OCI-LY7 (cell line): ENCODE measurements around the gene FAM110D. TPM values are rescaled to one million over a fixed set of nuclear protein-coding genes. Genes with fewer than 3 reads are reported as not detected.
A peak's percentile ranks its signal among the peaks of the same experiment; 100 is the strongest.

Source experiments
- BruUV-seq: library from RNA; stranded (reverse); fragments of 400-500 nt; replicated peaks from 2 replicates; lab custom pipeline; 2021; lab: Mats Ljungman, UMichigan
- CTCF ChIA-PET: fragments of 300-600 bp; sonication (Branson Sonifier 250); formaldehyde crosslinking; loops from one replicate; lab custom pipeline; 2022; ENCODE audit warnings: antibody characterized with exemption; ENCODE audit not compliant: unreplicated experiment; lab: Charles Lee
- POLR2A ChIA-PET: fragments of 300-600 bp; sonication (Branson Sonifier 250); formaldehyde crosslinking; loops from one replicate; lab custom pipeline; 2022; ENCODE audit warnings: antibody characterized with exemption; lab: Charles Lee
- DNase-seq: peaks from one replicate; pipeline ENCODE4 v3.0.0-alpha.2; 2015; ENCODE audit warnings: low spot score
- H2AFZ ChIP-seq: fragments of 200-600 bp; sonication (generic), shearing (Covaris generic); 2 replicates; pipeline ENCODE4 v1.6.1; 2014; ENCODE audit warnings: mild to moderate bottlenecking, antibody characterized with exemption, low read length, moderate library complexity
- H3K27ac ChIP-seq: fragments of 200-600 bp; sonication (generic); 2 replicates; pipeline ENCODE4 v1.5.1; 2014; ENCODE audit warnings: mixed run types, low read depth, mild to moderate bottlenecking, moderate library complexity, low read length, inconsistent platforms; ENCODE audit not compliant: poor library complexity, severe bottlenecking
- H3K36me3 ChIP-seq: fragments of 200-600 bp; sonication (generic); 2 replicates; pipeline ENCODE4 v1.6.1; 2014; ENCODE audit warnings: mild to moderate bottlenecking, antibody characterized with exemption, low read length, moderate library complexity, mixed read lengths; ENCODE audit not compliant: insufficient read depth
- H3K4me1 ChIP-seq: fragments of 200-600 bp; sonication (generic); 2 replicates; pipeline ENCODE4 v1.5.1; 2014; ENCODE audit warnings: mild to moderate bottlenecking, low read length; ENCODE audit not compliant: insufficient read depth, poor library complexity, severe bottlenecking
- H3K4me2 ChIP-seq: fragments of 200-600 bp; sonication (generic); 2 replicates; pipeline ENCODE4 v1.6.1; 2014; ENCODE audit warnings: mild to moderate bottlenecking, low read length
- H3K4me3 ChIP-seq: fragments of 200-600 bp; sonication (generic); 2 replicates; pipeline ENCODE4 v1.5.1; 2014; ENCODE audit warnings: mild to moderate bottlenecking, low read depth, low read length; ENCODE audit not compliant: poor library complexity, severe bottlenecking
- H3K79me2 ChIP-seq: fragments of 200-600 bp; sonication (generic); 2 replicates; pipeline ENCODE4 v1.6.1; 2016; ENCODE audit warnings: low read depth, mild to moderate bottlenecking, low read length, moderate library complexity, mixed read lengths; ENCODE audit not compliant: insufficient read depth
- H3K9me2 ChIP-seq: fragments of 200-600 bp; sonication (generic); 2 replicates; pipeline ENCODE4 v1.6.1; 2016; ENCODE audit warnings: mild to moderate bottlenecking, low read length, mixed read lengths; ENCODE audit not compliant: insufficient read depth
- H3K9me3 ChIP-seq: fragments of 200-600 bp; sonication (generic); 2 replicates; pipeline ENCODE4 v1.6.1; 2014; ENCODE audit warnings: mild to moderate bottlenecking, mixed run types, low read length, mixed read lengths
- H4K20me1 ChIP-seq: fragments of 200-600 bp; sonication (generic); 2 replicates; pipeline ENCODE4 v1.6.1; 2014; ENCODE audit warnings: mild to moderate bottlenecking, antibody characterized with exemption, low read length, moderate library complexity, mixed read lengths; ENCODE audit not compliant: insufficient read depth
- CTCF ChIP-seq: fragments of 200-600 bp; sonication (generic); conservative IDR thresholded peaks from 2 replicates; pipeline ENCODE4 v1.5.1; 2014; ENCODE audit warnings: mild to moderate bottlenecking, antibody characterized with exemption, low read length, moderate library complexity, mixed read lengths
- EZH2phosphoT487 ChIP-seq: fragments of 200-600 bp; sonication (generic); IDR thresholded peaks from 2 replicates; pipeline ENCODE4 v1.6.1; 2018; ENCODE audit warnings: low read depth, borderline replicate concordance, mild to moderate bottlenecking, mixed run types, antibody characterized with exemption, low read length, moderate library complexity, mixed read lengths
- intact Hi-C: fragments of 100-400 bp; cut with micrococcal nuclease; formaldehyde crosslinking; loops from one replicate; pipeline ENCODE4 v1.10.0; 2022; ENCODE audit not compliant: unreplicated experiment
- total RNA-seq, 2 experiments: library from RNA; depleted of rRNA in 1 of 2; stranded (reverse); fragments of >200 nt in 1 of 2; shearing (Covaris generic) in 1 of 2; gene quantifications; 2 replicates each; pipeline ENCODE4 v1.2.3, GENCODE V29; 2014 to 2022

The FAM110D gene
- total RNA-seq, 2 experiments from 2014 or later: 0.11 TPM; not detected in 1

- TF ChIP-seq CTCF (peak; percentile 48), EZH2phosphoT487 (no peak)
- no peak for DNase-seq
- CTCF ChIA-PET: no interaction called here
These were observed 2.7 kb downstream of the FAM110D start for GRCh38 chr1:26161415-26162219.

GRCh38 chr1:26162220-26162709 lies 3.4 kb downstream of the FAM110D start:
- H3K36me3 ChIP-seq: no peaks in the 10 kb centered on the region
- DNase-seq: no peak
- H3K4me1 ChIP-seq: no peaks in the 10 kb centered on the region
- no peaks in the 10 kb centered on the region for H3K9me3 ChIP-seq
- no peak overlapping the region for H2AFZ ChIP-seq
- no peak overlapping the region for H3K4me3 ChIP-seq
- H3K9me2 ChIP-seq: no peaks in the 10 kb centered on the region
- H3K79me2 ChIP-seq: no peaks in the 10 kb centered on the region
- no TSS peak for BruUV-seq
- ChIA-PET POLR2A (no interaction called here), CTCF (no interaction called here)
- no peak overlapping the region for H3K27ac ChIP-seq
- intact Hi-C loops: no loop called here
- H3K4me2 ChIP-seq: no peak overlapping the region
- no peaks in the 10 kb centered on the region for H4K20me1 ChIP-seq
- TF ChIP-seq EZH2phosphoT487 (no peak), CTCF (0 out of 2 replicates have a peak, but pooled peaks have one; percentile 20)

More at GRCh38 chr1:26161415-26162219, 2.7 kb downstream of the FAM110D start:
- intact Hi-C loops: no loop called here
- Histone ChIP-seq H4K20me1 (no peaks in the 10 kb centered on the region), H3K4me3 (no peak overlapping the region), H3K36me3 (no peaks in the 10 kb centered on the region), H3K79me2 (no peaks in the 10 kb centered on the region), H3K27ac (no peak overlapping the region), H2AFZ (no peak overlapping the region), H3K4me2 (no peak overlapping the region), H3K4me1 (peaks cover 3% of the 10 kb centered on the region), H3K9me2 (no peaks in the 10 kb centered on the region), H3K9me3 (no peaks in the 10 kb centered on the region)
- BruUV-seq: no TSS peak
- POLR2A ChIA-PET: no interaction called here

- Histone ChIP-seq H3K9me3 (no peaks in the 10 kb centered on the region), H3K4me2 (peak overlapping the region; percentile 52; the same call in 1 of the 2 replicates), H3K36me3 (no peaks in the 10 kb centered on the region), H4K20me1 (no peaks in the 10 kb centered on the region), H3K27ac (no peak overlapping the region), H3K4me3 (no peak overlapping the region), H3K9me2 (no peaks in the 10 kb centered on the region), H3K79me2 (no peaks in the 10 kb centered on the region), H2AFZ (peak overlapping the region; percentile 29; the same call in 1 of the 2 replicates), H3K4me1 (no peaks in the 10 kb centered on the region)
- ChIA-PET CTCF (no interaction called here), POLR2A (interaction anchor here (0.6 kb wide), 1 partner anchor 243 kb away, joined by 3 read pairs; no protein-coding TSS in a partner anchor)
- BruUV-seq: no TSS peak
- intact Hi-C loops: no loop called here
- no peak for DNase-seq
- TF ChIP-seq CTCF (no peak), EZH2phosphoT487 (no peak)
These were observed 4.8 kb downstream of the FAM110D start for GRCh38 chr1:26163684-26164035.
